Astrocyte of the hippocampus (primary cell): Measurements from ENCODE around the gene S100A9.

Experiments used
- DNase-seq: peaks from one replicate; pipeline ENCODE4 v3.0.0; 2011; ENCODE audit warnings: low read depth, low spot score

Gene S100A9

GRCh38 chr1:153389401-153389800 lies 31.7 kb downstream of the S100A9 start:
- DNase-seq: no peak

GRCh38 chr1:153389973-153390879 lies 32.6 kb downstream of the S100A9 start:
- DNase-seq: no peak

GRCh38 chr1:153390938-153391710 lies 33.5 kb downstream of the S100A9 start, which contains the start of gene S100A8:
S100A8 (minus strand) TSS chr1:153391073; CDS start chr1:153390535, 538 bp downstream.
- DNase-seq: no peak

- no peak for DNase-seq
These were observed 34.6 kb downstream of the S100A9 start for GRCh38 chr1:153392258-153392657.

GRCh38 chr1:153392822-153393221 lies 35.2 kb downstream of the S100A9 start:
- DNase-seq: no peak

DNA sequence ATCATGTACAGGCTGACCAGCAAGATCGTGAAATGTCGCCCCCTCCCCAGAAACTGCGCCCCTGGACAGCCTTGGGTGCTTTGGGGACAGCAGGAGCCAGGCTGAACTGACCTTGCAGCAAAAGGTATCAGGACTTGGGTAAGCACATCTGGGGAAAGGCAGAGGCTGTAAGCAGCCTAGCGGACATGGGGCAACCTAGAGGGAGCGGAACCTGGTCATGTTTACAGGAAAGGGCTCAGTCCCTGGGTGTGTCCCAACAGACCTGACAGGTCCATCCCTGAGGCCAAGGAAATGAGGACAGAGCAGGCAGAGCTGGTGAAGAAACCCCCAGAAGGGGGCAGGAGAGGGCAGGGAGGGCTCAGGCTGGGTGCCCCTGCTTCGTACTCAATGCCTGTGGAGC lies 36.3 kb downstream of the S100A9 start:
- no peak for DNase-seq

- no peak for DNase-seq
These were observed 36.7 kb downstream of the S100A9 start for GRCh38 chr1:153394391-153394790.

GRCh38 chr1:153395136-153395685 lies 37.6 kb downstream of the S100A9 start:
- no peak for DNase-seq

DNA sequence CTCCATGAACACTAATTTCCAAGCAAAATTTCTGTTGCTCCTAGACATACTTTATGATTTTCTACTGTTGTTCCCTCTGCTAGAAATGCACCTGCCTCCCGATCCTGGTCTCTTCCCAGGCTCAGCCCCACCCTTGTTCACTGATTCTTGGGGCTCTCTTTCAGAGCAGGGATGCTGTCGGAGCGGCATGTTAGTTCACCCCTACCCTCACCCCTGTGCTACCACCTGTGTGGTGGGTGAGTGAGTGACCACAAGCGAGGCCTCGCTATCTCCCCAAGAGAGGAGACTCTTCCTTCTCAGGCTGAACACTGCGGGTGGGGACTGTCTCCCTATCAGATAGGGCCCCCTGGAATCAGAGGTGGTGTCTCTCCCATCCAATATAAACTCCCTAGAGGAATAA lies 38.1 kb downstream of the S100A9 start:
- no peak for DNase-seq

DNA sequence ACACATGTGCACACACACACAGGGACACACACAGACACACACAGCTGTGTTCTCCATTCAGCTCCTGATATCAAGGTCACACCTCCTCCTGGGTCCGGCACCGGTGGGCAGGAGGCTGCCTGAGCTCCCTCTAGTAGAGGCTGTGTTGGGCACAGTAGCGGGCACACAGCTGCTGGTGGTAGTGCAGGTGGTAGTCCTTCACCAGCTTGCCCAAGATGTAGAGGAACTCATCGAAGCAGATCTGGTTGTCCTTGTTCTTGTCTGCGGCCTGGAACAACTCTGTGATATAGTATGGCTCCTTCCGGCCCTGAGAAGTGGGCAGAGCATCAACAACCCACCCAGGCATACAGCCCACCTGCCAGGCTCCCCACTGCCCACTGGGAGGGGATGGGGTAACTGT lies 38.8 kb downstream of the S100A9 start:
- DNase-seq: no peak

DNA sequence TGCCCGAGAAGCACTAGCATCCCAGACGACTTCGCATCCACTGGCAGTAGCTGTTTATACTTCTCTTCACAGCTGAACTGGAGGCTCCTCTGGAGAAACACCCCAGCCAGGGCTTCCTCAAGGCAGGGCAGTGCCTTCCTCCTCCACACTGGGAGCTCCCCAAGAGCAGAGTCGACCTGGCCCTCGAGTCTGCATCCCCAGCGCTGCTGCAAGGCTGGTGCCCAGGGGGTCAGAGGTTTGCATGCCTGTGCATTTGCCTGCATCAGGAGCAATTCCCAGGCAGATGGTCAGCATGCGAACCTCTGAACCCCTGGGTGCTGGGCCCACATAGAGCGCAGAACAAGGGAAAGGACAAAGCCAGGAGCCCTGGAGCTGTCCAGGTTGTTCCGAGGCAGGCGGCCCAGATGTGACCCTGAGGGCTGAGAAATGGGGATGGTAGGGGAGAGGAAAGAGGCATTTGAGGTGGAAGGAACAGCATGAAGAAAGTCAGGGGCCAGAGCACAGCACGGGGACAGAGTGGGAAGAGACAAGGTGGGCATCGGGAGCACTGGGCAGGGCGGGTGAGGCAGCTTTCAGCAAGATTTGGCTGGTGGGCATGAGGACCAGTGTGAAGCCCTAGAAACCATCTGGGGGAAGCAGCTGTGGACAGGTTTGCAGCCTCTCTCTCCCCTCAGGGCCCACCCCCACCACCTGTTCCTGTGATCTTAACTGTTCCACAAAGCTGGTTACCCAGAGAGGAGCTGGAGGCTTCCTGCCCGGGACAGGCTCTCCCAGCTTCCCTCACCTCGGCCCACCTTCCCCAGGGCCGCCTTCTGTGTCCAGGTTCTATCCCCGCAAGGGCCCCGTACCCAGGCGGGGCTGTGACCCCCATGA lies 39.6 kb downstream of the S100A9 start:
- no peak for DNase-seq

GRCh38 chr1:153397924-153398651 lies 40.4 kb downstream of the S100A9 start:
- no peak for DNase-seq

DNA sequence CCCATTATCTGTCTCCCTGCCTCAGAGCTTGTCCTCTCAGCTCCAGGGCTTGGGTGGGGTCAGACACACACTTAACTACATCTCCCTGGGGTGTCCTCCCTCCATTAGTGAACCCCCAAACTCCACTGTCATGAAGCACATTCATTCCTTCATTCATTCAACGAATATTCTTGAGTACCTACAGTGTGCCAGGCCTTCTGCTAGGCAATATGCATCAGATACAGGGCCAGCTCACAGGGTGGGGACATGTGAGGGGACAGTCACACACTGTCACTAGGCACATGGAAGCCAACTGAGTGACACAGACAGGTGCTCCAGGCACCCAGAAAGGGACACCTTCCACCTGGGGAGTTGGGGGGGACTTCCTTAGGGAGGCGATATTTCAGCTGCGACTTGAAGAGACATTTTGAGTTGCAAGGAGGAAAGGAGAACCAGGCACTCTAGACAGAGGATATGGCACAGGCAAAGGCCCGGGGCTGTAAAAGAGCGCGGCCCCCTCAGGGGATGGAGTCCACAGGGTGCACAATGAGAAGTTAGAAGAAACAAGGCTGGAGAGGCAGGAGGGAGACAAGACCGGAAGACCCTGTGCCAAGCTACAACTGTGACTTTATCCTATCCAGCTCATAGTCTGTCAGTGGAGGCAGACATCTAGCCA lies 41.9 kb downstream of the S100A9 start:
- DNase-seq: no peak

GRCh38 chr1:153400244-153400643 lies 42.6 kb downstream of the S100A9 start:
- no peak for DNase-seq

GRCh38 chr1:153401461-153401860 lies 43.8 kb downstream of the S100A9 start:
- DNase-seq: no peak

DNA sequence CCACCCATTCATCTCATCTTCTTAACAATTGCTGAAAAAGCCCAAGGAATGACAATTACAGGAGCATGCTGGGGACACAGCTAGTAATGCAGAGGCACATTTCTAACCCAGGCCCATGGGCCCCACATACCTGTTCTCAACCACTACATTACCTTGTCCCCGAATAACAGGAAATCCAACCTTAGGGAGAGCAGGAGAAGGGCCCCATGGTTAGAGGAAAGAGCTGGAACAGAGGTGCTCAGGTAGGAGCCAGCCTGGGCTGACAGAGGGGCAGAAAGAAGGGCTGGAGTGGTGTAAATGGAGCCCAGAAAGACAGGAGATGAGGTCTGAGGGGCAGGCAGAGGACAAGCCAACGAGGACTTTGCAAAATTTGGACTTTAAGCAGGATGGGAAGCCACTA lies 44.6 kb downstream of the S100A9 start:
- no peak for DNase-seq

DNA sequence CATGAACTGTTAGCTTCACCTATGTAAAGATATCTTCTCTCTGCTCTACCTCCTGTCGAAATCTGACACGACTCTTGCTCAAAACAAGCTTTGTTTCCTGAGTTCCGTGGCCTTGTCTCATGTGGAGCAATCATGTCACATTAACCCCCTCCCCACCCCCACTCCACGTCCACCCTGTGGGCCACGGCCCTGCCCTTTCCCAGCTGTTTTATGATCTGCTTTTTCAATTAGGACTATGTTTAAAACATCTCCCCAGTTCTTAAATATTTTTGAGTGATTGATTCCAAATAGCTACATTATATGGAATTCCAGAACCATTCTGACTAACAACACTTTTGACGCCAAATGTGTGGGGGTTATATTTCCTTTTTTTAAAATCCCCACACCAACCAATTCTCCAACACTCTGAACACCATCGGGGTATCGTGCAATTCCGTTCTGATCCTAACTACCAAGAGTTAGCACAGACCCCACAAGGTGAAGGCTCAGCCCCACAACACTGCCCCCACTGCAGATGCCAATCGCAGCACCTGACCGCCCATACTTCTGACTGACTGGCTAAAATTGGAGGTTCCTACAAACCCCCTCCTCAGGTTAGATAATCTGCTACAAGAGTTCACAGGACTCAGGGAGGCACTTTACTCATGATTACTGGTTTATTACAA lies 45.9 kb downstream of the S100A9 start:
- DNase-seq: no peak

DNA sequence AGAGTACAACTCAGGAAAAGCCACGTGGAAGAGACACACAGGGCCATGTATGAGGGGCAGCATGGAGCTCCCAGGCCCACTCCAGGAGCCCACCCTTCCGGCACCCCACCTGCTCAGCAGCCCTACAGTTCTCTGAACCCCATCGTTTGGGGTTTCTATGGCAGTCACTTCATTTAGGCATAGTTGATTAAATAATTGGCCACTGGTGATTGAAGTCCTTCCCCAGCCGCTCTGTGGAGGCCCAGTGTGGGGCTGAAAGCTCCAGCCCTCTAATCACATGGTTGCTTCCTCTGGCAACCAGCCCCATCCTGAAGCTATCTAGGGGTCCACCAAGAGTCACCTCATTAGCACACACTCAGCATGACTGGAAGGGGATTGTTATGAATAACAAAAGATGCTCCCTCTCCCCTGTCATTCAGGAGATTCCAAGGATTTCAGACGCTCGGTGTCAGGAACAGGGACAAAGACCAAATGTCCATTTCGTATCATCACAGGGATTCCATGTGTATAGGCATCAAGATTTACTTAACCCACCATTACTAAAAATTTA lies 46.5 kb downstream of the S100A9 start:
- DNase-seq: no peak

DNA sequence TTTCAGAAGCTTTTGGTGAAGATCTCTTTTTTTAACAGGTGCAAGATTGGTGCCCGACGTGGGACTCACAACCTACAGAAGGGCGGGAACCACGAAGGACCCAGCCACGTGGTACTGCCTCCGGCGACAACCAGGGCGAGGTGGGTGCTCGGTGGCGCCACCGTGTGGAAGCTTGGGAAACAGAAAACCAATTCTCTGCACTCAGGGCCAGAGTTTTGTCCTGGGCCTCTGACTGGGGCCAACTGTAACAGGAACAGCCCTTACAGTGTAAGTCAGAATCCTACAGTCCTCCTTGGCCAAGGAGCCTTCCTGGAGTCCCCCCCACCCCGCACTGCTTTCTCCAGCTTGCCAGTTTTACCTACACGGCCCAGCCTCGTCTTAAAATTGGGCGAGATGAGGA lies 47.1 kb downstream of the S100A9 start:
- no peak for DNase-seq
